ENCODE measurements around the gene TNFRSF13B. TPM values are rescaled to one million over a fixed set of nuclear protein-coding genes. Genes with fewer than 3 reads are reported as not detected.

The TNFRSF13B gene
- total and polyA plus RNA-seq, 2 donors (not counting 3 experiments of a cell fraction or from before 2014, with no cell fraction given): not detected

GRCh38 chr17:16926061-16926511 is 45.8 kb downstream of the TNFRSF13B start:
- BruUV-seq (replicated peaks): no TSS peak
- Histone ChIP-seq H3K9me3 (replicated peaks; ENCODE audit: control insufficient read depth, insufficient read depth, low read length) (no peaks in the 10 kb centered on the region), H3K4me2 (ENCODE audit: insufficient read depth, low read length) (no peak overlapping the region), H3K36me3 (ENCODE audit: control insufficient read depth in 2 of 2, extremely low read depth in 1 of 2, insufficient read depth in 2 of 2, low read length in 2 of 2) (no peaks in the 10 kb centered on the region), H4K20me1 (replicated peaks; ENCODE audit: control insufficient read depth, extremely low read depth, insufficient read depth, low read length) (no peaks in the 10 kb centered on the region), H2AFZ (ENCODE audit: low read depth, low read length) (no peak overlapping the region), H3K27me3 (ENCODE audit: control insufficient read depth in 2 of 2, insufficient read depth in 2 of 2, low read length in 2 of 2) (no peaks in the 10 kb centered on the region), H3K4me3 (replicated peaks in 1 of 3; ENCODE audit: insufficient read depth in 1 of 3, low read depth in 1 of 3, low read length in 3 of 3) (no peak overlapping the region), H3K9me1 (replicated peaks; ENCODE audit: control insufficient read depth, extremely low read depth, insufficient read depth, low read length) (no peaks in the 10 kb centered on the region), H3K27ac (ENCODE audit: insufficient read depth, low read depth, low read length) (no peak overlapping the region), H3K9ac (replicated peaks; ENCODE audit: extremely low read depth, insufficient read depth, low read length) (no peak overlapping the region), H3K79me2 (ENCODE audit: control insufficient read depth, insufficient read depth, low read length) (no peaks in the 10 kb centered on the region), H3K4me1 (ENCODE audit: control insufficient read depth, extremely low read depth, insufficient read depth, low read length) (no peaks in the 10 kb centered on the region)
- ChIA-PET CTCF (interaction anchor here (1.3 kb wide), 1 partner anchor 66 kb away, joined by 4 read pairs; no protein-coding TSS in a partner anchor), POLR2A (no interaction called here)
- dilution Hi-C loops (cut with MboI; ENCODE audit: extremely low pct_ligation_motif_present, low sequenced_read_pairs) (no loop called here), intact Hi-C loops (cut with micrococcal nuclease) (no loop called here)
- FAIRE-seq: no peak
- TF ChIP-seq JUN (IDR thresholded peaks at IDR 0.05; ENCODE audit: borderline replicate concordance, insufficient read depth, insufficient read length, low read depth) (no peak), POLR2A (IDR thresholded peaks at IDR 0.05; ENCODE audit: low read depth, low read length) (no peak), MAX (IDR thresholded peaks at IDR 0.05; ENCODE audit: insufficient read depth, insufficient read length) (no peak), CTCF (IDR thresholded peaks at IDR 0.05; ENCODE audit: extremely low read depth in 1 of 2, insufficient read depth in 1 of 2, low read depth in 1 of 2, low read length in 2 of 2) (no peak), GATA2 (IDR thresholded peaks at IDR 0.05; ENCODE audit: insufficient read depth, insufficient read length, low read depth, low read length) (no peak), MYC (IDR thresholded peaks at IDR 0.05; ENCODE audit: low read depth, low read length) (no peak), FOS (IDR thresholded peaks at IDR 0.05; ENCODE audit: borderline replicate concordance, insufficient read depth, low read length) (no peak), POLR2AphosphoS5 (IDR thresholded peaks at IDR 0.05; ENCODE audit: insufficient read depth, low read depth, low read length) (no peak), EZH2 (IDR thresholded peaks at IDR 0.05; ENCODE audit: borderline replicate concordance, low read depth, low read length, severe bottlenecking) (no peak)
- DNase-seq (ENCODE audit: low read depth, low spot score): no peak
